HepG2 (cell line): ENCODE data around the gene RDH11. TPM values are rescaled to one million over a fixed set of nuclear protein-coding genes. Genes with fewer than 3 reads are reported as not detected.

Experiments
- CEBPG ChIP-seq: IDR thresholded peaks from 2 replicates; pipeline ENCODE4 v1.6.1; 2016
- CENPT ChIP-seq: sonication (generic); formaldehyde crosslinking; IDR thresholded peaks from 2 replicates; pipeline ENCODE4 v1.8.0; 2022; ENCODE audit warnings: low read depth, mild to moderate bottlenecking, moderate library complexity, missing genetic modification reagents
- ISL2 ChIP-seq: sonication (generic); formaldehyde crosslinking; IDR thresholded peaks from 2 replicates; pipeline ENCODE4 v1.5.0; 2020; ENCODE audit warnings: missing genetic modification reagents
- LCORL ChIP-seq, 2 experiments: fragments of 450-650 bp in 1 of 2; sonication (generic) in 1 of 2; formaldehyde crosslinking in 1 of 2; IDR thresholded peaks; 2 replicates each; pipeline versions ENCODE4 v1.5.0 to v1.6.1; 2017 to 2020; ENCODE audit warnings: antibody characterized with exemption in 1 of 2, missing genetic modification reagents in 1 of 2
- NCOA5 ChIP-seq: sonication (generic); formaldehyde crosslinking; IDR thresholded peaks from 2 replicates; pipeline ENCODE4 v1.4.0; 2020; ENCODE audit warnings: missing genetic modification reagents
- REPIN1 ChIP-seq: sonication (generic); formaldehyde crosslinking; IDR thresholded peaks from 2 replicates; pipeline ENCODE4 v1.8.0; 2022; ENCODE audit warnings: missing genetic modification reagents, low read depth, mild to moderate bottlenecking, borderline replicate concordance
- SAP130 ChIP-seq: IDR thresholded peaks from 2 replicates; pipeline ENCODE4 v1.6.1; 2016; ENCODE audit warnings: low read depth
- SETDB1 ChIP-seq: sonication (generic); formaldehyde crosslinking; IDR thresholded peaks from 2 replicates; pipeline ENCODE4 v1.5.1; 2020; ENCODE audit warnings: missing genetic modification reagents, mild to moderate bottlenecking, borderline replicate concordance
- STAG1 ChIP-seq: sonication (generic); formaldehyde crosslinking; IDR thresholded peaks from 2 replicates; pipeline ENCODE4 v1.4.0; 2020; ENCODE audit warnings: missing genetic modification reagents
- THAP11 ChIP-seq: IDR thresholded peaks from 2 replicates; pipeline ENCODE4 v1.6.1; 2016; ENCODE audit warnings: missing biosample characterization, missing genetic modification reagents
- ZNF282 ChIP-seq: fragments of 450-650 bp; IDR thresholded peaks from 2 replicates; pipeline ENCODE4 v1.6.1; 2018; ENCODE audit not compliant: partially characterized antibody
- ZNF335 ChIP-seq: sonication (generic); formaldehyde crosslinking; IDR thresholded peaks from 2 replicates; pipeline ENCODE4 v1.4.0; 2020; ENCODE audit warnings: missing genetic modification reagents
- ZNF337 ChIP-seq: sonication (generic); formaldehyde crosslinking; IDR thresholded peaks from 2 replicates; pipeline ENCODE4 v1.5.1; 2020; ENCODE audit warnings: missing genetic modification reagents, low read depth, mild to moderate bottlenecking, borderline replicate concordance
- ZNF34 ChIP-seq: sonication (generic); formaldehyde crosslinking; IDR thresholded peaks from 2 replicates; pipeline ENCODE4 v1.4.0; 2020; ENCODE audit warnings: mild to moderate bottlenecking, missing genetic modification reagents, borderline replicate concordance
- ZNF460 ChIP-seq: sonication (generic); formaldehyde crosslinking; IDR thresholded peaks from 2 replicates; pipeline ENCODE4 v1.5.1; 2020; ENCODE audit warnings: missing genetic modification reagents, mild to moderate bottlenecking, borderline replicate concordance
- ZNF879 ChIP-seq: sonication (generic); formaldehyde crosslinking; IDR thresholded peaks from 2 replicates; pipeline ENCODE4 v1.8.1; 2023; ENCODE audit warnings: missing genetic modification reagents
- polyA plus RNA-seq, 8 experiments: library from polyadenylated mRNA; depleted of rRNA in 3 of 8; stranded (reverse) in 7 of 8; unstranded in 1 of 8; fragments of >200 nt; fragmentation: Illumina TruSeq in 4 of 8; extraction: Trizol in 4 of 8; gene quantifications; 2 replicates each; pipeline versions ENCODE4 v1.2.1 to v1.2.3, GENCODE V29; 2011 to 2016; ENCODE audit warnings: low read depth in 4 of 8, missing spikeins in 1 of 8, mixed read lengths in 1 of 8; ENCODE audit not compliant: insufficient read depth in 1 of 8
- total RNA-seq, 5 experiments: library from RNA; depleted of rRNA; stranded (reverse); fragments of >200 nt; fragmentation: Illumina TruSeq; extraction: Trizol; gene quantifications; 2 replicates each; pipeline ENCODE4 v1.2.3, GENCODE V29; 2016; ENCODE audit warnings: low read depth in 1 of 5
- TF ChIP-seq, protein P1 (sequence below): IDR thresholded peaks from 2 replicates; pipeline ENCODE4 v1.6.1; 2016; ENCODE audit warnings: mild to moderate bottlenecking
- TF ChIP-seq, protein P2 (sequence below): sonication (generic); formaldehyde crosslinking; IDR thresholded peaks from 2 replicates; pipeline ENCODE4 v1.8.0; 2022; ENCODE audit warnings: missing genetic modification reagents, low read depth, mild to moderate bottlenecking, borderline replicate concordance
- TF ChIP-seq, protein P3 (sequence below): sonication (generic); formaldehyde crosslinking; IDR thresholded peaks from 2 replicates; pipeline ENCODE4 v1.5.0; 2020; ENCODE audit warnings: mild to moderate bottlenecking, missing genetic modification reagents, moderate library complexity
- TF ChIP-seq, protein P4 (sequence below): sonication (generic); formaldehyde crosslinking; IDR thresholded peaks from 2 replicates; pipeline ENCODE4 v1.5.0; 2020; ENCODE audit warnings: missing genetic modification reagents, mild to moderate bottlenecking, borderline replicate concordance
- TF ChIP-seq, protein P5 (sequence below): sonication (generic); formaldehyde crosslinking; IDR thresholded peaks from 2 replicates; pipeline ENCODE4 v1.9.0; 2022; ENCODE audit warnings: missing genetic modification reagents, mild to moderate bottlenecking, borderline replicate concordance
- TF ChIP-seq, protein P6 (sequence below), 2 experiments: sonication (generic) in 1 of 2; formaldehyde crosslinking in 1 of 2; IDR thresholded peaks; 2 replicates each; pipeline versions ENCODE4 v1.4.0 to v1.6.1; 2018 to 2020; ENCODE audit warnings: missing genetic modification reagents in 2 of 2, borderline replicate concordance in 1 of 2, low read depth in 1 of 2, mild to moderate bottlenecking in 1 of 2, missing biosample characterization in 1 of 2

The RDH11 gene
- total and polyA plus RNA-seq, 2 of the 13 experiments (the other 11 are each of a cell fraction or from before 2014, with no cell fraction given): 106 to 131 TPM

DNA sequence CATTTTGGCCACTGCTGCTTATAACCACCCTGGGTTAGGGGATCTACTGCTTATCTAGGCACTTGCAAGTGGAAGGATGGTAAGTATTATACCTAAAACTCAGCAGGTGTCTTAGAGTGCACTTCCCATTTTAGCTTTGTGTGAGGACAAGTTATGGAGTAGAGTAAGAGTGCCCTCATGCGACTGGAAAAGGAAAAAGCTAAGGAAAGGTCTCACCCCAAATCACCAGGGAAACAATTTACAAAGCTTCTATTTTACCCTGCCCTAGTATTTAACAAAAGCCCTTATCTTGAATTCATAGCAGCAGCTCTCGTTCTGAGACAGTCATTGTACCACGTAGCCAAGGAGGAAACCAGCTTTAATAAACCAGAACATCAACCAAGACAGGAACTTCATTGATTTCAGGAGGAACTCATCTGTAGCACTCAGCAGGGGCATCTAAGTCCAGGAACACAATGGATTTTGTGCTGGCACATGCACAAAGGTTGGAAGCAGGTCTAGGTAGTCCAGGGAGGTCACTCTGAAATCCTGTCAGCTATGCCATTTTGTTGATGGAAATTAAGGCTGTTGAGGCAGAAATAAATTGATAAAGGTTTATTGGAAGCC is 9.0 kb upstream of the RDH11 start (continued):
- TF ChIP-seq THAP11 (CRISPR knock-in tag) (peak; percentile 52; the same call in 1 of the 2 replicates), REPIN1 (CRISPR knock-in tag) (no peak), STAG1 (CRISPR knock-in tag) (peak; percentile 85), ZNF34 (CRISPR knock-in tag) (no peak), ZNF337 (CRISPR knock-in tag) (no peak), SETDB1 (CRISPR knock-in tag) (no peak), NCOA5 (no peak), ZNF460 (CRISPR knock-in tag) (no peak), SAP130 (CRISPR knock-in tag) (peak; percentile 33), CEBPG (CRISPR knock-in tag) (no peak), ZNF282 (no peak), ZNF335 (0 out of 2 replicates have a peak, but pooled peaks have one; percentile 43), ISL2 (CRISPR knock-in tag) (no peak), LCORL (IDR thresholded peaks at IDR 0.05) (no peak), LCORL (CRISPR knock-in tag; IDR thresholded peaks at IDR 0.05) (no peak), CENPT (CRISPR knock-in tag) (no peak), ZNF879 (no peak)
- TF ChIP-seq, protein P1, sequence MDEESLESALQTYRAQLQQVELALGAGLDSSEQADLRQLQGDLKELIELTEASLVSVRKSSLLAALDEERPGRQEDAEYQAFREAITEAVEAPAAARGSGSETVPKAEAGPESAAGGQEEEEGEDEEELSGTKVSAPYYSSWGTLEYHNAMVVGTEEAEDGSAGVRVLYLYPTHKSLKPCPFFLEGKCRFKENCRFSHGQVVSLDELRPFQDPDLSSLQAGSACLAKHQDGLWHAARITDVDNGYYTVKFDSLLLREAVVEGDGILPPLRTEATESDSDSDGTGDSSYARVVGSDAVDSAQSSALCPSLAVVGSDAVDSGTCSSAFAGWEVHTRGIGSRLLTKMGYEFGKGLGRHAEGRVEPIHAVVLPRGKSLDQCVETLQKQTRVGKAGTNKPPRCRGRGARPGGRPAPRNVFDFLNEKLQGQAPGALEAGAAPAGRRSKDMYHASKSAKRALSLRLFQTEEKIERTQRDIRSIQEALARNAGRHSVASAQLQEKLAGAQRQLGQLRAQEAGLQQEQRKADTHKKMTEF (CRISPR knock-in tag): 0 out of 2 replicates have a peak, but pooled peaks have one; percentile 29
- TF ChIP-seq, protein P2, sequence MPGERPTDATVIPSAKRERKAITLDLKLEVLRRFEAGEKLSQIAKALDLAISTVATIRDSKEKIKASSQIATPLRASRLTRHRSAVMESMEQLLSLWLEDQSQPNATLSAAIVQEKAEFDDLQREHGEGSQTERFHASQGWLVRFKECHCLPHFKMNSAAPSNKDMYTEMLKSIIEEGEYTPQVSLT (CRISPR knock-in tag): no peak
- TF ChIP-seq, protein P3, sequence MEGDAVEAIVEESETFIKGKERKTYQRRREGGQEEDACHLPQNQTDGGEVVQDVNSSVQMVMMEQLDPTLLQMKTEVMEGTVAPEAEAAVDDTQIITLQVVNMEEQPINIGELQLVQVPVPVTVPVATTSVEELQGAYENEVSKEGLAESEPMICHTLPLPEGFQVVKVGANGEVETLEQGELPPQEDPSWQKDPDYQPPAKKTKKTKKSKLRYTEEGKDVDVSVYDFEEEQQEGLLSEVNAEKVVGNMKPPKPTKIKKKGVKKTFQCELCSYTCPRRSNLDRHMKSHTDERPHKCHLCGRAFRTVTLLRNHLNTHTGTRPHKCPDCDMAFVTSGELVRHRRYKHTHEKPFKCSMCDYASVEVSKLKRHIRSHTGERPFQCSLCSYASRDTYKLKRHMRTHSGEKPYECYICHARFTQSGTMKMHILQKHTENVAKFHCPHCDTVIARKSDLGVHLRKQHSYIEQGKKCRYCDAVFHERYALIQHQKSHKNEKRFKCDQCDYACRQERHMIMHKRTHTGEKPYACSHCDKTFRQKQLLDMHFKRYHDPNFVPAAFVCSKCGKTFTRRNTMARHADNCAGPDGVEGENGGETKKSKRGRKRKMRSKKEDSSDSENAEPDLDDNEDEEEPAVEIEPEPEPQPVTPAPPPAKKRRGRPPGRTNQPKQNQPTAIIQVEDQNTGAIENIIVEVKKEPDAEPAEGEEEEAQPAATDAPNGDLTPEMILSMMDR (CRISPR knock-in tag): peak; percentile 85
- TF ChIP-seq, protein P4, sequence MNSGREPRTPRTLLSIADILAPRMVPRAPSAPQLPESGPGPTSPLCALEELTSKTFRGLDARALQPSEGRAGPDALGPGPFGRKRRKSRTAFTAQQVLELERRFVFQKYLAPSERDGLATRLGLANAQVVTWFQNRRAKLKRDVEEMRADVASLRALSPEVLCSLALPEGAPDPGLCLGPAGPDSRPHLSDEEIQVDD (CRISPR knock-in tag): no peak
- TF ChIP-seq, protein P5, sequence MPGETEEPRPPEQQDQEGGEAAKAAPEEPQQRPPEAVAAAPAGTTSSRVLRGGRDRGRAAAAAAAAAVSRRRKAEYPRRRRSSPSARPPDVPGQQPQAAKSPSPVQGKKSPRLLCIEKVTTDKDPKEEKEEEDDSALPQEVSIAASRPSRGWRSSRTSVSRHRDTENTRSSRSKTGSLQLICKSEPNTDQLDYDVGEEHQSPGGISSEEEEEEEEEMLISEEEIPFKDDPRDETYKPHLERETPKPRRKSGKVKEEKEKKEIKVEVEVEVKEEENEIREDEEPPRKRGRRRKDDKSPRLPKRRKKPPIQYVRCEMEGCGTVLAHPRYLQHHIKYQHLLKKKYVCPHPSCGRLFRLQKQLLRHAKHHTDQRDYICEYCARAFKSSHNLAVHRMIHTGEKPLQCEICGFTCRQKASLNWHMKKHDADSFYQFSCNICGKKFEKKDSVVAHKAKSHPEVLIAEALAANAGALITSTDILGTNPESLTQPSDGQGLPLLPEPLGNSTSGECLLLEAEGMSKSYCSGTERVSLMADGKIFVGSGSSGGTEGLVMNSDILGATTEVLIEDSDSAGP (CRISPR knock-in tag): no peak
- TF ChIP-seq, protein P6, sequence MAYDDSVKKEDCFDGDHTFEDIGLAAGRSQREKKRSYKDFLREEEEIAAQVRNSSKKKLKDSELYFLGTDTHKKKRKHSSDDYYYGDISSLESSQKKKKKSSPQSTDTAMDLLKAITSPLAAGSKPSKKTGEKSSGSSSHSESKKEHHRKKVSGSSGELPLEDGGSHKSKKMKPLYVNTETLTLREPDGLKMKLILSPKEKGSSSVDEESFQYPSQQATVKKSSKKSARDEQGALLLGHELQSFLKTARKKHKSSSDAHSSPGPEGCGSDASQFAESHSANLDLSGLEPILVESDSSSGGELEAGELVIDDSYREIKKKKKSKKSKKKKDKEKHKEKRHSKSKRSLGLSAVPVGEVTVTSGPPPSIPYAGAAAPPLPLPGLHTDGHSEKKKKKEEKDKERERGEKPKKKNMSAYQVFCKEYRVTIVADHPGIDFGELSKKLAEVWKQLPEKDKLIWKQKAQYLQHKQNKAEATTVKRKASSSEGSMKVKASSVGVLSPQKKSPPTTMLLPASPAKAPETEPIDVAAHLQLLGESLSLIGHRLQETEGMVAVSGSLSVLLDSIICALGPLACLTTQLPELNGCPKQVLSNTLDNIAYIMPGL (CRISPR knock-in tag; IDR thresholded peaks at IDR 0.05; ENCODE audit: borderline replicate concordance in 1 of 2, low read depth in 1 of 2): 0 out of 4 replicates have a peak, but pooled peaks of 1 of the 2 experiments have one; percentile 28
